LNCaP clone FGC (cell line): ENCODE results near the gene CT47A1.
"Not testable (repeated sequence)": the region's sequence is repeated elsewhere in the genome, so short reads cannot be mapped to it uniquely, and the experiment has no call there.

Experiments
- DNase-seq: peaks from one replicate; pipeline ENCODE4 v3.0.0-alpha.2; 2011; ENCODE audit warnings: low read depth
- H3K4me3 ChIP-seq: 2 replicates; pipeline ENCODE4 v1.5.1; 2011; ENCODE audit warnings: mild to moderate bottlenecking, low read depth, low read length, control low read depth
- CTCF ChIP-seq: IDR thresholded peaks from 2 replicates; pipeline ENCODE4 v1.5.1; 2012; ENCODE audit warnings: mild to moderate bottlenecking; ENCODE audit not compliant: control insufficient read depth, insufficient read depth; ENCODE audit errors: extremely low read depth

Gene CT47A1

GRCh38 chrX:121009764-121010163 lies 24.2 kb upstream of the CT47A1 start:
- TF ChIP-seq CTCF: no peak

GRCh38 chrX:121008920-121009319 lies 23.4 kb upstream of the CT47A1 start:
- no peak overlapping the region for H3K4me3 ChIP-seq
- no peak for DNase-seq
- no peak for TF ChIP-seq CTCF

More at GRCh38 chrX:121009764-121010163, 24.2 kb upstream of the CT47A1 start:
- H3K4me3 ChIP-seq: no peak overlapping the region
- DNase-seq: no peak

GRCh38 chrX:121000589-121000988 lies 15.0 kb upstream of the CT47A1 start:
- peak; percentile 77 for DNase-seq

GRCh38 chrX:120999413-120999812 lies 13.9 kb upstream of the CT47A1 start:
- no peak for DNase-seq
- no peak for TF ChIP-seq CTCF
- no peak overlapping the region for H3K4me3 ChIP-seq

More at GRCh38 chrX:121000589-121000988, 15.0 kb upstream of the CT47A1 start:
- H3K4me3 ChIP-seq: no peak overlapping the region
- peak; percentile 39; the same call in 1 of the 2 replicates for TF ChIP-seq CTCF

GRCh38 chrX:120956500-120956899 lies 29.1 kb downstream of the CT47A1 start, which contains the start of gene CT47A7:
Gene CT47A7, minus strand, starts transcription at chrX:120956600. Its CDS starts 255 bp downstream, at chrX:120956345.
- not testable (repeated sequence) for H3K4me3 ChIP-seq, DNase-seq
